SH-SY5Y (cell line): ENCODE results near the gene KIF17.

Experiments used
- GATA2 ChIP-seq: IDR thresholded peaks from 2 replicates; pipeline ENCODE4 v1.6.1; 2011; ENCODE audit warnings: mild to moderate bottlenecking, low read depth, low read length
- GATA3 ChIP-seq: IDR thresholded peaks from 2 replicates; pipeline ENCODE4 v1.6.1; 2011; ENCODE audit warnings: low read depth, mild to moderate bottlenecking, low read length, moderate library complexity

- no peak for TF ChIP-seq GATA3
- TF ChIP-seq GATA2, result no peak
These were observed 34.2 kb downstream of the KIF17 start for GRCh38 chr1:20683614-20684013.
